Activated CD4-positive, alpha-beta memory T cell treated with anti-CD3 and anti-CD28 coated beads, Interleukin-2, amount 10 ng/mL, durations not matched to agents 7 days and 5 days (primary cell): ENCODE measurements around the gene LACTB. TPM values are rescaled to one million over a fixed set of nuclear protein-coding genes. Genes with fewer than 3 reads are reported as not detected.

ENCODE experiments used
- CTCF ChIA-PET: fragments of 350-600 bp; sonication (Branson Sonifier 250); formaldehyde crosslinking; loops from one replicate; lab custom pipeline; 2021; ENCODE audit warnings: antibody characterized with exemption, inconsistent platforms; lab: Charles Lee
- POLR2A ChIA-PET: fragments of 350-600 bp; sonication (Branson Sonifier 250); formaldehyde crosslinking; loops from one replicate; lab custom pipeline; 2021; ENCODE audit warnings: antibody characterized with exemption; lab: Charles Lee
- DNase-seq: peaks from one replicate; pipeline ENCODE4 v3.0.0-alpha.2; 2020
- H3K27ac Mint-ChIP-seq: one replicate; pipeline ENCODE4 v1.8.0; 2021; ENCODE audit warnings: mild to moderate bottlenecking, mixed read lengths
- H3K27me3 Mint-ChIP-seq: one replicate; pipeline ENCODE4 v1.8.0; 2021; ENCODE audit warnings: mixed read lengths
- H3K36me3 Mint-ChIP-seq: one replicate; pipeline ENCODE4 v1.8.0; 2021; ENCODE audit warnings: low read depth, mixed read lengths
- H3K4me1 Mint-ChIP-seq: one replicate; pipeline ENCODE4 v1.8.0; 2021; ENCODE audit warnings: mixed read lengths
- H3K4me3 Mint-ChIP-seq: one replicate; pipeline ENCODE4 v1.8.0; 2021; ENCODE audit warnings: mild to moderate bottlenecking, mixed read lengths
- H3K9me3 Mint-ChIP-seq: one replicate; pipeline ENCODE4 v1.8.0; 2021; ENCODE audit warnings: mixed read lengths
- total RNA-seq, 2 experiments: library from RNA; stranded (reverse); gene quantifications; one replicate each; pipeline ENCODE4 v1.2.3, GENCODE V29; 2021

LACTB gene
- total RNA-seq, 2 experiments from 2014 or later = 12.7 to 14.0 TPM

DNA sequence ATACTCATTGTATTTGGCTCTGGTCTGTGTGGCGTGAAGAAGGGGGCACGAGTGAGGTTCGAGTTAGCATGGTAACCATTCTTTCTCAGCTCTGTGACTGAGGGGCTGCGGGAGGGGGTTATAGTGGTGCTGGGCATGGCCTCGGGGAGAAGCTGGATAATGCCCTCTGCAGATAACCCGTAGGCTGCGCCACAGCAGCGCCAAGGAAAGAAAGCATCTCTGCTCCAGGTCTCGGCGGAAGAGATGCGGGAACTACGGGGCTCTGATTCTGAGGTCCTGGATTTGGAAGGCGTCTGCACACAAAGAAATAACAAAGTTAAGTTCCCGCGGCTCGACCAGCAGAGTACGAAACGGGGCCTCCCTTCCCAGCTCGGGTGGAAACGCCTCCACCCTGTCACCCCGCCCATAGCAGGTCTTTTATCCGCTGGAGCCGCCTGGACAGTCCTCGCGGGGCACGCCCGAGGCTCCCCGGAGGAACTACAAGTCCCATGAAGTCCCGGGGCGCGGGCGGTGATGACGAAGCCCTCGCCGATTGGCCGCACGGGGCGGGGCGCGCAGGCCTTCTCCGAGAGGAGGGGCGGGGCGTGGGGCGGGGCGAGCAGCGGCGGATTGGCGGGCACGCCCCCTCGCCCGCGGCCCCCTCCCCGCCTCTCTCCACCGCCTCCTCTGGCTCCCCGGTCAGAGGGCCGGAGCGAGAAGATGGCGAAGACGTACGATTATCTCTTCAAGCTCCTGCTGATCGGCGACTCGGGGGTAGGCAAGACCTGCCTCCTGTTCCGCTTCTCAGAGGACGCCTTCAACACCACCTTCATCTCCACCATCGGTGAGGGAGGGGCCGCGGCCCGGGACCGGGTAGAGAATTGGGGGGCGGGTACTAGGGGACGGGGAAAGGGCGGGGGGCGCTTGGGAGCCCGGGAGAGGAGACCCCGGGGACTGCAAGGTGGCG lies 67.5 kb downstream of the LACTB start, which contains the start of gene RAB8B:
Gene RAB8B, plus strand, starts transcription at position 681 of the 946 bp plus-strand sequence. Its CDS starts 19 bp downstream, at position 700.
- ChIA-PET POLR2A (interaction anchor here (1.2 to 3.3 kb wide), 5 partner anchors 14 to 43 kb away, joined by 3 to 15 read pairs (median 5); partner anchors contain the start of gene RPS27L), CTCF (interaction anchor here (0.6 kb wide), 1 partner anchor 486 kb away, joined by 3 read pairs; no protein-coding TSS in a partner anchor)

DNA sequence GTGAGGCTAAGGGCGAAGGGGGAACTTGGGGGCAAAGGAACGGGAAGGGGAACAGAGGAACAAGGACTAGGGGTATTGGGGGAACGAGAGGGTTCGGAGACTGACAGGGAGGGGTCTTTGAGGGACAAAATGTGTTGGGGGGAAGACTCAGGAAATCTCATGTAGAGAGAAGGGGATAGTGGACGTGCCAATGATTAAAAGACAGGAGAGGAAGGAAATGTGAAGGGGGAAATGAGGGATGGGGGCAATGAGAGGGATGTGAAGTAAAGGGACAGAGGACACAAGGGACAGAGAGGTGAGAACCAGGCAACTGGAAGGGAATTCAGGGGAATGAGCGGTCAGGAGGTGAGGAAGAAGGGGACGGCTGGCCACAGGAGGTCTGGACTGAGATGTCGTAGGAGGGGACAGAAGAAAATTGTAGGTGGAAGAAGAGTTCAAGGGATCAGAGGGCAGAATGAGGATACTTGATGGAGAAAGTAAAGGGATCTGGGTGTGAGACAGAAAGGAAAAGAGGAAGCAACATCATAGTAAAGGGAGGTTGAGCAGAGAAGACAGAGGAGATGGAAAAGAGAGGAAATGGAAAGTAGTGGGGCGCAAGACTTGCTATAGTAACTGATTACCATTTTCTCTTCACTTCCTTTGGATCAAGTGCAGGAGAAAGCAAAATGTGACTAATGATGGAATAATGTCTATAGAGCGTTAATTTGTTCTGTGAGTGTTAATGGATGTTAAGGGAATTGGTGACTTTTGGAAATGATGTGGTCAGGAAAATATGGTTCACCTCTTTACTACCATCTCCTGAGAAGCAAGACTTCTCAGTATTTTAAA lies 68.5 kb downstream of the LACTB start:
- ChIA-PET POLR2A (interaction anchor here (0.7 to 8.8 kb wide), 13 partner anchors 13 to 1704 kb away, joined by 3 to 177 read pairs (median 15); partner anchors contain the start of genes APH1B and RPS27L), CTCF (interaction anchor here (1.4 to 2.9 kb wide), 2 partner anchors 33 to 85 kb away, joined by 3 to 12 read pairs; partner anchors contain the start of gene RPS27L)
- H3K4me1 Mint-ChIP-seq = peaks cover 55% of the 10 kb centered on the region
- DNase-seq = no peak
- H3K27me3 Mint-ChIP-seq = peaks cover 9% of the 10 kb centered on the region
- H3K9me3 Mint-ChIP-seq = no peaks in the 10 kb centered on the region
- peak overlapping the region; percentile 97 for H3K4me3 Mint-ChIP-seq
- peak overlapping the region; percentile 100 for H3K27ac Mint-ChIP-seq
- peaks cover 27% of the 10 kb centered on the region for H3K36me3 Mint-ChIP-seq

More for the DNA sequence above, 67.5 kb downstream of the LACTB start, which contains the start of gene RAB8B:
- Mint-ChIP-seq H3K36me3 (peaks cover 24% of the 10 kb centered on the region), H3K27ac (peak within 1 kb of the TSS; percentile 100), H3K27me3 (peaks cover 11% of the 10 kb centered on the region), H3K4me1 (peaks cover 47% of the 10 kb centered on the region), H3K9me3 (no peaks in the 10 kb centered on the region), H3K4me3 (peak within 1 kb of the TSS; percentile 97)
- peak; percentile 99 for DNase-seq

DNA sequence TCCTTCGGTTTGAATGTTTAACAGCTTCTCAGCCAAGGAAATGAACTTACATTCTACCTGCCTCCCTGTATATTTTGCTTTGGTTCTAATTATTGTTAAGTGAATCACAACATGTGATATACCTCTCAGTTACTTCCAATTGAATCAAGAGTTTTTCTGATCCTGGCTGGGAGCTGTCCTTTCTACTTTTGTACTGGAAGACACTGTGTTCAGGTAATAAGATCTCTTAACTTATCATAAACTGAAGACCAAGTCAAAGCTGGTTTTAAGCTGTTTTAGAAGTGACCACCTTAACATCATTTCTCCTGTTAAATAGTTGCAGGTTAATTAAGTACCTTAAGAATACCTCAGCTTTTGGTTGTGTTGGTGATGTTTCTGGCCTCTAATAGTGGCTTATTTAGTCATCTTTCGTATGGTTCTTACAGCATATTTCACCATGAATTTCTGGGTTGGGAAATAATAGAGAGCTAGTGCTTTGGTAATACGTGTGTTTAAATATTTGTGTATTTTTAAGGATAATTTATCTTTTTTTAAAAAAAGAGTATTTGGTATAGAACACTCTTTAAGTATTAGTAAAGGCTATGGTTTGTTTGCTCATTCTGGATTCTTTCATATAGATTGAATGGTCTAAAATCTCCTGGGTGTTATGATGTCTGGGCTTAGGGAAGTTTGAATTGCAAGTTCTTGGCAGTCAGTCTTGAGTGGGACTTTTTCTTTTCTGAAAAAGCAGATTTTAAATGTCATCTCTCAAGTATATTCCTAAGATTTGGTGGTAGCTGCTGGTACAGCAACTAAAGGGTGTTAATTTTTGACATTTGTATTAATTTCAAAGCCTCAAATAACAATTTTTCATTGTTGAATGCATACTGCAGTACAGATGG lies 69.3 kb downstream of the LACTB start:
- no peak for DNase-seq
- peaks cover 34% of the 10 kb centered on the region for H3K36me3 Mint-ChIP-seq
- CTCF ChIA-PET = interaction anchor here (1.3 to 2.9 kb wide), 5 partner anchors 12 to 315 kb away, joined by 3 to 12 read pairs (median 4); partner anchors contain the start of gene RPS27L
- H3K27ac Mint-ChIP-seq = peak overlapping the region; percentile 100
- POLR2A ChIA-PET = interaction anchor here (0.7 to 8.8 kb wide), 17 partner anchors 12 to 1703 kb away, joined by 3 to 177 read pairs (median 9); partner anchors contain the start of genes APH1B, RPS27L, USP3 and VPS13C
- H3K4me3 Mint-ChIP-seq = peak overlapping the region; percentile 97
- H3K9me3 Mint-ChIP-seq = no peaks in the 10 kb centered on the region
- peaks cover 5% of the 10 kb centered on the region for H3K27me3 Mint-ChIP-seq
- peaks cover 64% of the 10 kb centered on the region for H3K4me1 Mint-ChIP-seq

Other genes with a start within 250 kb of the LACTB start
- gene TPM1, start 79.1 kb upstream of the LACTB start, total RNA-seq = 1 to 10 TPM; 4.8 to 6.2 TPM
- 100 to 1,000 TPM; 171 to 173 TPM for gene RPS27L, start 35.6 kb downstream of the LACTB start, total RNA-seq
- 100 to 1,000 TPM; 133 to 139 TPM for gene RAB8B, start 67.7 kb downstream of the LACTB start, total RNA-seq
- 10 to 100 TPM; 10.1 to 10.6 TPM for gene APH1B, start 155.7 kb downstream of the LACTB start, total RNA-seq